H1 (cell line): ENCODE data around the gene RUFY3. TPM values are rescaled to one million over a fixed set of nuclear protein-coding genes. Genes with fewer than 3 reads are reported as not detected.

Experiments used
- CTCF ChIA-PET: fragments of 300-600 bp; sonication (Branson Sonifier 250); formaldehyde crosslinking; loops from one replicate; lab custom pipeline; 2021; ENCODE audit not compliant: partially characterized antibody; lab: Charles Lee
- POLR2A ChIA-PET: fragments of 300-600 bp; sonication (Branson Sonifier 250); formaldehyde crosslinking; loops from one replicate; lab custom pipeline; 2021; ENCODE audit warnings: inconsistent platforms; ENCODE audit not compliant: partially characterized antibody; lab: Charles Lee
- DNase-seq, 2 experiments: peaks; one replicate each; pipeline versions ENCODE4 v3.0.0 to v3.0.0-alpha.2; 2010 to 2022; ENCODE audit warnings: low spot score in 2 of 2, low read depth in 1 of 2, mixed read lengths in 1 of 2
- FAIRE-seq: peaks from 2 replicates; lab custom pipeline; 2011; peaks lifted over from hg19 to GRCh38; lab: Jason Lieb, UNC
- H2AFZ ChIP-seq: 2 replicates; pipeline ENCODE4 v1.8.1; 2012; ENCODE audit warnings: low read length, inconsistent platforms
- H2AK5ac ChIP-seq: 2 replicates; pipeline ENCODE4 v1.6.1; 2013; ENCODE audit warnings: low read depth, low read length
- H2BK120ac ChIP-seq: replicated peaks from 2 replicates; pipeline ENCODE3; 2013; ENCODE audit warnings: low read depth, low read length, inconsistent platforms
- H2BK12ac ChIP-seq: 2 replicates; pipeline ENCODE4 v1.6.1; 2013; ENCODE audit warnings: low read depth, low read length
- H2BK15ac ChIP-seq: 2 replicates; pipeline ENCODE4 v1.6.1; 2013; ENCODE audit warnings: low read length
- H2BK20ac ChIP-seq: 2 replicates; pipeline ENCODE4 v1.6.1; 2013; ENCODE audit warnings: low read length
- H2BK5ac ChIP-seq: 2 replicates; pipeline ENCODE4 v1.6.1; 2013; ENCODE audit warnings: low read depth, low read length
- H3K14ac ChIP-seq: 2 replicates; pipeline ENCODE4 v1.6.1; 2013; ENCODE audit warnings: inconsistent platforms; ENCODE audit not compliant: insufficient read length
- H3K18ac ChIP-seq: 2 replicates; pipeline ENCODE4 v1.6.1; 2013; ENCODE audit warnings: low read length; ENCODE audit errors: extremely low read depth
- H3K23ac ChIP-seq: 2 replicates; pipeline ENCODE4 v1.6.1; 2013; ENCODE audit warnings: inconsistent platforms; ENCODE audit not compliant: insufficient read length
- H3K23me2 ChIP-seq: 2 replicates; pipeline ENCODE4 v1.6.1; 2013; ENCODE audit warnings: low read depth, low read length
- H3K27ac ChIP-seq: 2 replicates; pipeline ENCODE4 v1.6.1; 2011; ENCODE audit warnings: low read depth, low read length, inconsistent platforms
- H3K27me3 ChIP-seq, 4 experiments: replicated peaks in 1 of 4; 1 replicate in 1 of 4; 2 replicates in 3 of 4; pipeline versions ENCODE4 v1.6.1 to v1.8.1; 2011 to 2013; ENCODE audit warnings: low read length in 3 of 4, mild to moderate bottlenecking in 3 of 4, inconsistent platforms in 2 of 4, mixed read lengths in 2 of 4, moderate library complexity in 1 of 4; ENCODE audit not compliant: control insufficient read depth in 3 of 4, insufficient read depth in 3 of 4; ENCODE audit errors: extremely low read depth in 1 of 4
- H3K36me3 ChIP-seq, 4 experiments: 2 replicates each; pipeline versions ENCODE4 v1.6.1 to v1.8.1; 2011 to 2013; ENCODE audit warnings: mild to moderate bottlenecking in 4 of 4, low read length in 3 of 4, moderate library complexity in 2 of 4, control low read depth in 1 of 4, inconsistent platforms in 1 of 4; ENCODE audit not compliant: insufficient read depth in 4 of 4, control insufficient read depth in 2 of 4
- H3K4ac ChIP-seq: replicated peaks from 2 replicates; pipeline ENCODE3; 2013; ENCODE audit warnings: low read length, low read depth, mixed read lengths, inconsistent platforms; ENCODE audit not compliant: insufficient read length
- H3K4me1 ChIP-seq, 4 experiments: replicated peaks in 1 of 4; 1 replicate in 1 of 4; 2 replicates in 3 of 4; pipeline versions ENCODE4 v1.6.1 to v1.8.1; 2011 to 2013; ENCODE audit warnings: low read length in 3 of 4, inconsistent platforms in 2 of 4, mixed read lengths in 1 of 4; ENCODE audit not compliant: insufficient read depth in 4 of 4, control insufficient read depth in 3 of 4
- H3K4me2 ChIP-seq, 2 experiments: 2 replicates each; pipeline versions ENCODE4 v1.6.1 to v1.8.1; 2011 to 2013; ENCODE audit warnings: low read depth in 2 of 2, low read length in 2 of 2, control low read depth in 1 of 2, inconsistent platforms in 1 of 2, mild to moderate bottlenecking in 1 of 2; ENCODE audit not compliant: insufficient read depth in 1 of 2
- H3K4me3 ChIP-seq, 4 experiments: fragments of 200-600, 300-600 bp in 1 of 4; sonication (generic), shearing (Covaris generic), sonication (Bioruptor Twin) in 1 of 4; 2 replicates each; pipeline versions ENCODE4 v1.5.1 to v1.8.1; 2011 to 2016; ENCODE audit warnings: low read length in 4 of 4, low read depth in 3 of 4, control low read depth in 2 of 4, inconsistent platforms in 2 of 4, mild to moderate bottlenecking in 2 of 4, mixed read lengths in 1 of 4, moderate library complexity in 1 of 4; ENCODE audit not compliant: insufficient read depth in 2 of 4; ENCODE audit errors: extremely low read depth in 1 of 4
- H3K56ac ChIP-seq: replicated peaks from 2 replicates; pipeline ENCODE3; 2013; ENCODE audit warnings: low read depth, mild to moderate bottlenecking, mixed read lengths, low read length, inconsistent platforms; ENCODE audit not compliant: insufficient read length
- H3K79me1 ChIP-seq: 2 replicates; pipeline ENCODE4 v1.6.1; 2013; ENCODE audit warnings: low read depth, low read length, control low read depth
- H3K79me2 ChIP-seq, 2 experiments: 2 replicates each; pipeline versions ENCODE4 v1.6.1 to v1.8.1; 2012 to 2013; ENCODE audit warnings: low read length in 2 of 2, mild to moderate bottlenecking in 2 of 2, inconsistent platforms in 1 of 2; ENCODE audit not compliant: insufficient read depth in 2 of 2, control insufficient read depth in 1 of 2
- H3K9ac ChIP-seq, 4 experiments: replicated peaks in 1 of 4; 1 replicate in 1 of 4; 2 replicates in 3 of 4; pipeline versions ENCODE4 v1.6.1 to v1.8.1; 2011 to 2013; ENCODE audit warnings: low read depth in 3 of 4, low read length in 3 of 4, control low read depth in 2 of 4, mild to moderate bottlenecking in 2 of 4, moderate library complexity in 2 of 4, inconsistent platforms in 1 of 4; ENCODE audit errors: extremely low read depth in 1 of 4
- H3K9me3 ChIP-seq, 2 experiments: 2 replicates each; pipeline versions ENCODE4 v1.6.1 to v1.8.1; 2012 to 2013; ENCODE audit warnings: mild to moderate bottlenecking in 2 of 2, moderate library complexity in 2 of 2, control low read depth in 1 of 2, inconsistent platforms in 1 of 2, low read depth in 1 of 2, low read length in 1 of 2, mixed read lengths in 1 of 2; ENCODE audit not compliant: insufficient read depth in 2 of 2
- H4K20me1 ChIP-seq, 2 experiments: replicated peaks in 1 of 2; 2 replicates each; pipeline versions ENCODE3 to v1.8.1; 2011 to 2013; ENCODE audit warnings: inconsistent platforms in 2 of 2, low read length in 2 of 2, mild to moderate bottlenecking in 1 of 2; ENCODE audit not compliant: insufficient read depth in 2 of 2, control insufficient read depth in 1 of 2
- H4K5ac ChIP-seq: 2 replicates; pipeline ENCODE4 v1.6.1; 2013; ENCODE audit warnings: low read length, low read depth, mixed read lengths, inconsistent platforms; ENCODE audit not compliant: insufficient read length
- H4K8ac ChIP-seq: 2 replicates; pipeline ENCODE4 v1.8.0; 2013; ENCODE audit warnings: mild to moderate bottlenecking, moderate library complexity, low read length, inconsistent platforms; ENCODE audit not compliant: insufficient read depth; ENCODE audit errors: extremely low read depth
- H4K91ac ChIP-seq: replicated peaks from 2 replicates; pipeline ENCODE3; 2013; ENCODE audit warnings: low read length, mixed read lengths, inconsistent platforms; ENCODE audit not compliant: insufficient read length
- CEBPB ChIP-seq: IDR thresholded peaks from 2 replicates; pipeline ENCODE4 v1.6.1; 2012; ENCODE audit warnings: low read depth, low read length
- CHD2 ChIP-seq: IDR thresholded peaks from 2 replicates; pipeline ENCODE4 v1.6.1; 2012; ENCODE audit warnings: low read length, improper control_type of control experiment
- GABPA ChIP-seq: IDR thresholded peaks from 2 replicates; pipeline ENCODE4 v1.6.1; 2011; ENCODE audit warnings: mild to moderate bottlenecking, low read length, moderate library complexity, borderline replicate concordance; ENCODE audit not compliant: insufficient read depth
- GTF2F1 ChIP-seq: IDR thresholded peaks from 2 replicates; pipeline ENCODE4 v1.6.1; 2012; ENCODE audit warnings: low read depth, low read length, improper control_type of control experiment, borderline replicate concordance
- HDAC2 ChIP-seq, 2 experiments: fragments of 300-600 bp in 1 of 2; sonication (generic) in 1 of 2; IDR thresholded peaks; 2 replicates each; pipeline ENCODE4 v1.6.1; 2011 to 2012; ENCODE audit warnings: low read depth in 2 of 2, low read length in 2 of 2, mild to moderate bottlenecking in 2 of 2, moderate library complexity in 2 of 2, borderline replicate concordance in 1 of 2, inconsistent platforms in 1 of 2
- JUN ChIP-seq: IDR thresholded peaks from 2 replicates; pipeline ENCODE4 v1.6.1; 2011; ENCODE audit warnings: low read depth, mild to moderate bottlenecking, improper control_type of control experiment, low read length
- KDM1A ChIP-seq: fragments of 200-600, 300-600 bp; sonication (generic); IDR thresholded peaks from 2 replicates; pipeline ENCODE4 v1.7.1; 2016; ENCODE audit warnings: mild to moderate bottlenecking, low read length, borderline replicate concordance
- KDM5A ChIP-seq: fragments of 200-600 bp; IDR thresholded peaks from 2 replicates; pipeline ENCODE4 v1.7.1; 2012; ENCODE audit warnings: mild to moderate bottlenecking, low read length, inconsistent platforms, mixed read lengths
- PHF8 ChIP-seq: fragments of 200-600 bp; sonication (generic); conservative IDR thresholded peaks from 2 replicates; pipeline ENCODE4 v1.7.1; 2012; ENCODE audit warnings: low read depth, mild to moderate bottlenecking, inconsistent platforms, low read length, moderate library complexity
- POLR2A ChIP-seq, 2 experiments: IDR thresholded peaks; 1 replicate in 1 of 2; 2 replicates in 1 of 2; pipeline ENCODE4 v1.6.1; 2011; ENCODE audit warnings: low read depth in 2 of 2, low read length in 2 of 2, mild to moderate bottlenecking in 2 of 2; ENCODE audit errors: control extremely low read depth in 1 of 2
- SIX5 ChIP-seq: IDR thresholded peaks from 2 replicates; pipeline ENCODE4 v1.6.1; 2011; ENCODE audit warnings: mild to moderate bottlenecking, low read depth, low read length
- SP1 ChIP-seq: IDR thresholded peaks from 2 replicates; pipeline ENCODE4 v1.6.1; 2011; ENCODE audit warnings: low read depth, low read length
- TAF1 ChIP-seq: IDR thresholded peaks from 2 replicates; pipeline ENCODE4 v1.6.1; 2011; ENCODE audit warnings: mild to moderate bottlenecking, low read depth, low read length
- TAF7 ChIP-seq: optimal IDR thresholded peaks from 2 replicates; pipeline ENCODE3; 2011; ENCODE audit warnings: low read depth, mild to moderate bottlenecking, inconsistent platforms, low read length, moderate library complexity, borderline replicate concordance
- WGBS, 2 experiments: shearing (Covaris generic) in 1 of 2; methylation state at CpG; one replicate each; pipeline versions ENCODE4 v1.1.6 to v1.1.7; 2013 to 2015; ENCODE audit warnings: low lambda C conversion rate in 2 of 2, mixed read lengths in 2 of 2, inconsistent platforms in 1 of 2, low coverage in 1 of 2, missing lambda C conversion rate in 1 of 2; ENCODE audit not compliant: insufficient replicate concordance in 2 of 2, insufficient coverage in 1 of 2, insufficient read length in 1 of 2; ENCODE audit errors: extremely low coverage in 1 of 2, missing lambda C conversion rate in 1 of 2; 5-methylcytosine and 5-hydroxymethylcytosine counted together
- polyA plus RNA-seq, 7 experiments: library from polyadenylated mRNA; depleted of rRNA in 3 of 7; stranded (reverse) in 5 of 7; unstranded in 2 of 7; fragments of >200 nt in 5 of 7; fragments of 200-250 nt in 2 of 7; gene quantifications; 1 replicate in 5 of 7; 2 replicates in 1 of 7; 4 replicates in 1 of 7; pipeline versions ENCODE4 v1.2.1 to v1.2.3, GENCODE V29; 2011 to 2013; ENCODE audit warnings: missing spikeins in 2 of 7, mixed read lengths in 2 of 7
- total RNA-seq: library from RNA; stranded (reverse); fragmentation: NEBNext Ultra II Directional; extraction: Animal tissue kit (Norgen Biotek cat#: 25700); gene quantifications from 2 replicates; pipeline ENCODE4 v1.2.1, GENCODE V29; 2021

The RUFY3 gene
- total and polyA plus RNA-seq, 2 of the 8 experiments (the other 6 are each of a cell fraction or from before 2014, with no cell fraction given): 7.8 to 33.1 TPM

GRCh38 chr4:70833675-70834074 lies 111.9 kb downstream of the RUFY3 start:
- Histone ChIP-seq H4K20me1 (peaks cover 4 to 9% of the 10 kb centered on the region in 2 experiments), H3K79me2 (peaks cover 19 to 51% of the 10 kb centered on the region in 2 experiments)
- TF ChIP-seq GABPA: no peak
- TF ChIP-seq KDM5A: no peak
- no peak for TF ChIP-seq GTF2F1
- no peak for TF ChIP-seq SIX5
- no peak for TF ChIP-seq JUN
- no peak for TF ChIP-seq TAF1
- TF ChIP-seq POLR2A (IDR thresholded peaks at IDR 0.05; ENCODE audit: control extremely low read depth in 1 of 2, low read depth in 2 of 2, low read length in 2 of 2): no peak
- TF ChIP-seq CHD2: no peak
- no peak for TF ChIP-seq SP1
- no peak for TF ChIP-seq PHF8
- no peak for TF ChIP-seq HDAC2 (IDR thresholded peaks at IDR 0.05; ENCODE audit: borderline replicate concordance in 1 of 2, low read depth in 2 of 2, low read length in 2 of 2)
- no peak for TF ChIP-seq CEBPB
- no peak for TF ChIP-seq KDM1A
- TF ChIP-seq TAF7: no peak

More at GRCh38 chr4:70833675-70834074, 111.9 kb downstream of the RUFY3 start:
- CTCF ChIA-PET: interaction anchor here (1.2 kb wide), 1 partner anchor 175 kb away, joined by 3 read pairs; no protein-coding TSS in a partner anchor
- no peak overlapping the region for H3K27ac ChIP-seq
- no peak overlapping the region for H2BK12ac ChIP-seq
- H3K9me3 ChIP-seq: no peaks in the 10 kb centered on the region
- no peaks in the 10 kb centered on the region; the same call in 1 of the 2 replicates for H3K79me1 ChIP-seq
- H2BK15ac ChIP-seq: no peak overlapping the region
- no peaks in the 10 kb centered on the region for H3K27me3 ChIP-seq
- WGBS, 2 experiments: 95% methylated on average over 1 of the region's 1 CpG; no CpG with 5 or more reads in 1 of the 2 experiments
- H2AFZ ChIP-seq: no peak overlapping the region
- H3K4me2 ChIP-seq: no peak overlapping the region
- H3K4me3 ChIP-seq: no peak overlapping the region
- H3K36me3 ChIP-seq: peaks cover 23 to 66% (median 39%) of the 10 kb centered on the region in 4 experiments; a peak in 7 of 8 replicates
- H2BK20ac ChIP-seq: no peak overlapping the region
- H3K23ac ChIP-seq: no peak overlapping the region
- no peak for DNase-seq
- H3K4me1 ChIP-seq: peaks cover 0 to 7% (median 2%) of the 10 kb centered on the region in 4 experiments; a peak in 3 of 7 replicates
- POLR2A ChIA-PET: interaction anchor here (1.0 to 1.2 kb wide), 2 partner anchors 9 to 14 kb away, joined by 3 to 4 read pairs; no protein-coding TSS in a partner anchor
- no peak overlapping the region for H2AK5ac ChIP-seq
- H4K8ac ChIP-seq: no peak overlapping the region
- H3K4ac ChIP-seq: no peak overlapping the region
- no peak overlapping the region for H3K56ac ChIP-seq
- no peak overlapping the region for H3K9ac ChIP-seq
- no peak overlapping the region for H4K5ac ChIP-seq
- no peaks in the 10 kb centered on the region for H3K23me2 ChIP-seq
- FAIRE-seq: no peak
- no peak overlapping the region for H3K14ac ChIP-seq
- H2BK5ac ChIP-seq: no peak overlapping the region
- no peak overlapping the region for H4K91ac ChIP-seq
- no peak overlapping the region for H3K18ac ChIP-seq
- no peak overlapping the region for H2BK120ac ChIP-seq
